Right atrium auricular region (tissue), 2 donors: ENCODE results near the gene NUP188. TPM values are rescaled to one million over a fixed set of nuclear protein-coding genes. Genes with fewer than 3 reads are reported as not detected.

Experiments
- DNase-seq: peaks from one replicate; pipeline ENCODE4 v3.0.0-alpha.2; 2019; ENCODE audit warnings: low spot score
- H3K27ac ChIP-seq, 2 donors: fragments of 200-600 bp; sonication (generic); 1 replicate in 1 of 2; 2 replicates in 1 of 2; pipeline ENCODE4 v1.5.1; 2016 to 2019
- H3K27me3 ChIP-seq, 2 donors: fragments of 200-600 bp; sonication (generic); one replicate each; pipeline versions ENCODE4 v1.5.1 to v1.6.0; 2017 to 2019
- H3K36me3 ChIP-seq: fragments of 200-600 bp; sonication (generic); one replicate; pipeline ENCODE4 v1.5.1; 2016
- H3K4me1 ChIP-seq, 2 donors: fragments of 200-600 bp; sonication (generic); one replicate each; pipeline versions ENCODE4 v1.5.1 to v1.6.0; 2017 to 2019
- H3K4me3 ChIP-seq, 2 donors: fragments of 200-600 bp; sonication (generic); 1 replicate in 1 of 2; 2 replicates in 1 of 2; pipeline ENCODE4 v1.5.1; 2017 to 2019; ENCODE audit warnings: mild to moderate bottlenecking in 1 of 2, moderate library complexity in 1 of 2
- H3K9me3 ChIP-seq, 2 donors: fragments of 200-600 bp; sonication (generic); one replicate each; pipeline ENCODE4 v1.5.1; 2019
- total RNA-seq, 2 donors: library from RNA; depleted of rRNA; stranded (reverse); fragments of >200 nt; gene quantifications; one replicate each; pipeline ENCODE4 v1.1.0, GENCODE V29; 2016
- TF ChIP-seq, protein P1 (sequence below), 2 donors: fragments of 200-600 bp; sonication (generic); IDR thresholded peaks; one replicate each; pipeline ENCODE4 v1.5.1; 2019; ENCODE audit warnings: antibody characterized with exemption in 2 of 2

NUP188 gene
- total RNA-seq, 2 donors from 2014 or later, result 23.5 to 26.8 TPM

DNA sequence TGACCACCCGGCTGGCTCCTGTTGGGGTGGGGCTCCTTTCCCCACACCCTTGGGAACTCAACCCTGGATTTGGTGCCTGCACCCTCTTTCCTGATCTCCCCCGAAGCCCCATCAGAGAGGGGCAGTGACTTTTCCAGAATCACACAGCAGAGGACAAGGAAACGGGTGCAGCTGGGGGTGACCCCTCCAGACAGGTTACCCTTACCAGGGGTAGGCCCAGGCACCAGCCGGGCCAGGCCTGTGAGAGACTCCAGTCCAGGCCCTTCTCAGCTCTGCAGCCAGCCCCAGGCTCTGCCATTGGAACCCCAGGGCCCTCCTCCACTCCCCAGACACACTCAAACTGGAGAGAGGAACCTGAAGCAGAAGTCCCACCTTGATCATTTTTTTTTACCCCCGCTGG is 45.7 kb upstream of the NUP188 start:
- no peak overlapping the region for H3K4me3 ChIP-seq
- peaks cover 16% of the 10 kb centered on the region for H3K36me3 ChIP-seq
- H3K27me3 ChIP-seq, result no peaks in the 10 kb centered on the region
- TF ChIP-seq, protein P1, sequence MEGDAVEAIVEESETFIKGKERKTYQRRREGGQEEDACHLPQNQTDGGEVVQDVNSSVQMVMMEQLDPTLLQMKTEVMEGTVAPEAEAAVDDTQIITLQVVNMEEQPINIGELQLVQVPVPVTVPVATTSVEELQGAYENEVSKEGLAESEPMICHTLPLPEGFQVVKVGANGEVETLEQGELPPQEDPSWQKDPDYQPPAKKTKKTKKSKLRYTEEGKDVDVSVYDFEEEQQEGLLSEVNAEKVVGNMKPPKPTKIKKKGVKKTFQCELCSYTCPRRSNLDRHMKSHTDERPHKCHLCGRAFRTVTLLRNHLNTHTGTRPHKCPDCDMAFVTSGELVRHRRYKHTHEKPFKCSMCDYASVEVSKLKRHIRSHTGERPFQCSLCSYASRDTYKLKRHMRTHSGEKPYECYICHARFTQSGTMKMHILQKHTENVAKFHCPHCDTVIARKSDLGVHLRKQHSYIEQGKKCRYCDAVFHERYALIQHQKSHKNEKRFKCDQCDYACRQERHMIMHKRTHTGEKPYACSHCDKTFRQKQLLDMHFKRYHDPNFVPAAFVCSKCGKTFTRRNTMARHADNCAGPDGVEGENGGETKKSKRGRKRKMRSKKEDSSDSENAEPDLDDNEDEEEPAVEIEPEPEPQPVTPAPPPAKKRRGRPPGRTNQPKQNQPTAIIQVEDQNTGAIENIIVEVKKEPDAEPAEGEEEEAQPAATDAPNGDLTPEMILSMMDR (IDR thresholded peaks at IDR 0.05), result no peak
- H3K27ac ChIP-seq, result peak overlapping the region; percentile 56 to 67
- DNase-seq, result no peak
- peaks cover 0 to 61% of the 10 kb centered on the region in 2 donors for H3K4me1 ChIP-seq
- no peaks in the 10 kb centered on the region for H3K9me3 ChIP-seq

DNA sequence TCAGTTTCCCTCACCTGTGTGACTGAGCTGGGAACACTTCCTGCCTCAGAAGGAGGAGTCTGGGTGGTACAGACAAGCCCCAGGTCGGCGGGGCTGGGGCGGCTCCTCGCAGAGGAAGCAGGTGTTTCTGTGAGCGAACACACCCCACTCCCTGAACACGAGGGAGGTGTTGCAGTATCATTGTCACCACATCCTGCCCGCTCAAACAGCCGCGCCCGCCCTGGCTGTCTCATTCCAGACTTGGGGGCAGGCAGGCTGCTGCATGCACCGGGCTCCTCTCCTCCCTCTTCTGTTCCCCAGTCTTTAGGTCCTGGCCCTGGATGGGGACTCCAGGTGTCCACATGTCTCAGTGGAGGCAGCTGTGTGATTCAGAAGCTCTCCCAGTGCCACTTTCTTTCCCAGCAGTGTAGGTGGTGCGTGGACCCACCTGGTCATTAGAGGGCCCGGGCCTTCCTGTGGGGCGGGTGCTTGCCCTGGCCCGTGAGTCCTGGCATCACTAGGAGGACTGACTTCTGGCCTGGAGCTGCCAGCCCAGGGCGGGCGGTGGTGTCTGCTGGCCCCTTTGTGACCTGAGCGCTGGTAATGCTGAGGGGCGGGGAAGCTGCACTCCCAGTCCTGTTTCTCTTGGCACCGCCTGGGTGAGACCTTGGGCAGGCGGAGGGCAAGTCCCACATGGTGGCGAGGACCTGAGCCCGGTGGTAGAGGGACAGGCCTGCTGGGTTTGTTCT is 45.0 kb upstream of the NUP188 start:
- Histone ChIP-seq H3K36me3 (peaks cover 14% of the 10 kb centered on the region), H3K4me3 (no peak overlapping the region), H3K27ac (peak overlapping the region; percentile 56 to 67), H3K9me3 (no peaks in the 10 kb centered on the region), H3K27me3 (no peaks in the 10 kb centered on the region), H3K4me1 (peaks cover 0 to 68% of the 10 kb centered on the region in 2 donors)
- TF ChIP-seq, protein P1 (IDR thresholded peaks at IDR 0.05), result no peak
- DNase-seq, result no peak

DNA sequence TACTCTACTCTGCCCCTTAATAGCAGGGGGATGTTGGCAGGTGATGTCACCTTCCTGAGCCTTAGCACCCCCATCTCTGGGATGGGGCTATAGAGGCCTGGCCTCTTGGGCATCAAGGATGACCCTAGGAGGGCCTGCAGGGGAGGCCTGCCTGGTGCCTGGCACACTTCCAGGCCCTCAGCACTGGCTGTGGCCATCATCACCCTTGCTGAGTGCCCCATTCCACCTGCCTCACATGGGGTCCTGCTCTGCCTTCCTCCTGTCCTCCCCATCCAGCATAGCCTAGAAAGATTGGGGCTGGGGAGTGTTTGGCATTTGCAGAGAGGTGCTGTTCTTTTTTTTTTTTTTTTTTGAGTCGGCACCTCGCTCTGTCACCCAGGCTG is 44.4 kb upstream of the NUP188 start:
- TF ChIP-seq, protein P1 (IDR thresholded peaks at IDR 0.05), result no peak
- H3K27ac ChIP-seq, result peak overlapping the region; percentile 56 to 67
- H3K27me3 ChIP-seq, result no peaks in the 10 kb centered on the region
- no peak for DNase-seq
- peaks cover 19% of the 10 kb centered on the region for H3K36me3 ChIP-seq
- no peaks in the 10 kb centered on the region for H3K9me3 ChIP-seq
- peaks cover 0 to 67% of the 10 kb centered on the region in 2 donors for H3K4me1 ChIP-seq
- H3K4me3 ChIP-seq, result no peak overlapping the region

DNA sequence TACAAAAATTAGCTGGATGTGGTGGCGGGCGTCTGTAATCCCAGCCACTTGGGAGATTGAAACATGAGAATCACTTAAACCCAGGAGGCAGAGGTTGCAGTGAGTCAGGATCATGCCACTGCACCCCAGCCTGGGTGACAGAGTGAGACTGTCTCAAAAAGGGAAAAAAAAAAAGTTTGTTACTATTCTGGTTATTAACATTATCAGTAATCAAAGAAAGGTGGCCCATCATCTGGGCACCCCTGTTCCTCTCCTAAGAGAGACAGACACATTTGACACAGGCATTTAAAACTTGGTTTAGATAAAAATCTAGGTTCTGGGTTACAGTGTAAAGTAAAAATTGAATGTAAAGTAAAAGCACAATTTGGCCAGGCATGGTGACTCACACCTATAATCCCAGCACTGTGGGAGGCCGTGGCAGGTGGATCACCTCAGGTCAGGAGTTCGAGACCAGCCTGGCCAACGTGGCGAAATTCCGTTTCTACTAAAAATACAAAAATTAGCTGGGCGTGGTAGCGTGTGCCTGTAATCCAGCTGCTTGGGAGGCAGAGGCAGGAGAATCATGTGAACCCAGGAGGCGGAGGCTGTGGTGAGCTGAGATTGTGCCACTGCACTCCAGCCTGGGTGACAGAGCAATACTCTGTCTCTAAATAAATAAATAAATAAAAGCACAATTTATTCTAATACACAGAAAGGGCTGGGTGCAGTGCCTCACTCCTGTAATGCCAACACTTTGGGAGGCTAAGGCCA is 43.5 kb upstream of the NUP188 start:
- Histone ChIP-seq H3K4me3 (no peak overlapping the region), H3K27ac (no peak overlapping the region), H3K27me3 (no peaks in the 10 kb centered on the region), H3K4me1 (peaks cover 0 to 57% of the 10 kb centered on the region in 2 donors), H3K36me3 (peaks cover 27% of the 10 kb centered on the region), H3K9me3 (no peaks in the 10 kb centered on the region)
- no peak for DNase-seq
- TF ChIP-seq, protein P1 (IDR thresholded peaks at IDR 0.05), result no peak

DNA sequence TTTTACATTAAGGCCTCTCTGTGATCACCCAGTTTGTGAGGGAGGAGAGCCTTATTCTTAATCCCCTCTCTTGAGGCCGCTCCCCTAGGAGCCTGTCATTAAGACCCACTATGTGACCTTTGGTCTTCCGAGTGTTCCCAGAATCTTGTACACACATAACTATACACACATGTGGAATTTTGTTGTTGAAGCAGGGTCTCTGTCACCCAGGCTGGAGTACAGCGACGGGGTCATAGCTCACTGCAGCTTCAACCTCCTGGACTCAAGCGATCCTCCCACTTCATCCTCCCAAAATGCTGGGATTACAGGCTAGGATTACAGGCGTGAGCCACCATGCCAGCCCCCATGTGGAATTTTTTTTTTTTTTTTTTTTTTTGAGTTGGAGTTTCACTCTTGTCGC is 41.5 kb upstream of the NUP188 start:
- H3K27me3 ChIP-seq, result no peaks in the 10 kb centered on the region
- TF ChIP-seq, protein P1 (IDR thresholded peaks at IDR 0.05), result no peak
- peaks cover 4 to 57% of the 10 kb centered on the region in 2 donors for H3K4me1 ChIP-seq
- peaks cover 38% of the 10 kb centered on the region for H3K36me3 ChIP-seq
- H3K9me3 ChIP-seq, result no peaks in the 10 kb centered on the region
- H3K27ac ChIP-seq, result no peak overlapping the region
- no peak overlapping the region for H3K4me3 ChIP-seq
- no peak for DNase-seq
